Stimulated activated CD4-positive, alpha-beta T cell treated with anti-CD3 and anti-CD28 coated beads, Interleukin-4, amount 100 ng/mL, for 24 hours (primary cell): ENCODE results near the gene NXN.
"Not testable (repeated sequence)": the region's sequence is repeated elsewhere in the genome, so short reads cannot be mapped to it uniquely, and the experiment has no call there.

Experiments used
- DNase-seq: peaks from one replicate; pipeline ENCODE4 v3.0.0-alpha.2; 2020

Gene NXN

DNA sequence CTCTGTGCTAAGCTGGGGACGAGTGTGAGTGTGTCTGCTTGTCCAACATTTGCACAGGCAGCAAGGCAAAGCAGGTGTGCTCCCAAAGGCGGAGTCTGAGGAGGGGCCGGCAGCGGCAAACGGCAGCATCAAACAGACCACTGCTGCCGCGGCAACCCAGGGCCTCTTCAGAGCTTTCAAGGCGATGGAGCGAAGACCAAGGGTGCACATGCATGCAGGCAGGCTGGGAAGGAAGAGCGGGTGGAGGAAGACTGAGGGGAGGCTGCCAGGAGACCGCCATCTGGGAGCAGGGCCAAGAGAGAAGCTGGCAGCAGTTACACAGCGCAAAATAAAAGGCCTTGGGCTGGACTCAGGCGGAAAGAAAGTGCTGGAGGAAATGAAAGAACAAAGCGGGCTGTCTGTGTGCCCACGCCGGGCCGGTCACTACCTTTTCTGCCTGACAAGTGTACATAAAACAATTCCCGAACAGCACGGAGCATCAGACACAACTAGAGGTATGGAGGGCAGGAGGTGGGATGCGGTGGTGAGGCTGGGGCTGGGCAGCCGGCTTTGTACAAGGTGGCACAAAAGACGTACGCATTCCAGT is 25.9 kb upstream of the NXN start:
- no peak for DNase-seq

DNA sequence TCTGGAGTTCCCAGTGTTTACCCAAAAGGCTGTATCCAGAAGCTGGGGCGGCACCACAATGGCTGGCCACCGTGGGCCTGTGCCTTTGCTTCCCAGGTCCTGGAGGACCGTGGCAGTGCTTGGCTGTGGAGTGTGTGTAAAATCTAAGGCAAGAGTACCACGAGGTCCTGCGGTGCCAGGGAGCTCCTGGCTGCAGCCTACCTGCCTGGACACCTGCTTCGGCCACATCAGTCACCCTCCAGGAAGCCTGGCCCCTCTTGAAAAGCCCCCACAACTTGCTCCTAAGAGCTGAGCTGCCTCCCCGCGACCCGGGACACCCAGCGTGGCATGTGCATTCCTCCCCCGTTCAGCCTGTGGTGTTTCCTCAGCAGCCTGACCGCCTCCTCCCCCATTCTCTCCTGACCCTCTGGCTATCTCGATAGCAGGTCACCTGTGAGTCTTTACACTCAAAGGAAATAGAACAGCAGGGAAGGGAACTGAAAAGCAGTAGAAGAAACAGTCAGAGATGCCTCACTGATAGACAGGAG is 25.3 kb upstream of the NXN start:
- DNase-seq = no peak

DNA sequence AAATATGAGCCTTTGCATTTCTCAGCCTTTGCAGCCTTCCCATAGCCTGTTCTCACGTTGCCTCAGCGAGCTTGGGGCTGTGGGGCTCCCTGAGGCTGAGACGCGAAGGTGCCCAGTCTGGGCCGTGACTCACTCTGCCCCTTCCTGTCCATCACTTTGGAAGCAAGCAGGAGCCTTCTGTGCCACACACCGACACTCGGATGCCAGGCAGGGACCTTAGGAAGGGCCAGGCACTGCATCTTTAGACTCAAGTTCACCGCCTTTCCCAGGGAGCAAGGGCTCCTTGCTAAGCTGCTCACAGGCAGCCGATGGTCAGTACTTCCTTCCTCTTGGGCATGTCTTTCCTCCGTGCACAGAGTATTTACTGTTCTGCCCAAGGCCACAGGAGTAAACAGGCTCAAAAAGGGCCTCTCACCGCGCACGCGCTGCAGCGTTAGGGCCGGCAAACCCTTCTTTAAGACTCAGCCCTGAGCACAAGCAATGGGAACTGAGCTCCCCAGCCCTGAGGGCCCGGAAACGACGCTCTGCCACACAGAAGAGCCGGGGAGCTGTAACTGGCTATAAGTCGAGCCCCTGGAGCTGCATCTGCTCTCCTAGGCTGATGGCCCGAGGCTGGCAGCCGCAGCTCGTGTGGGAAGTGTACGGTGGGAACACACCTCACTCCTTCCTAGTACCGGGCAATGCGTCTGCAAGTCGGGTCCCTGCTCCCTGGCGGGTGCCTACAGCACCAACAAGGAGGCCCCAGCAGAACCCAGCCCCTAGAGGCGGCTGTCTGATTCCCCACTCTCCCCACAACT is 24.6 kb upstream of the NXN start:
- DNase-seq = no peak

GRCh38 chr17:1003633-1003971 is 24.0 kb upstream of the NXN start:
- no peak for DNase-seq

GRCh38 chr17:1002771-1003555 is 23.4 kb upstream of the NXN start:
- DNase-seq = no peak

GRCh38 chr17:1002412-1002753 is 22.8 kb upstream of the NXN start:
- DNase-seq = no peak

GRCh38 chr17:1001640-1002411 is 22.2 kb upstream of the NXN start:
- no peak for DNase-seq

- DNase-seq = no peak
Observed at GRCh38 chr17:1000597-1001461, 21.3 kb upstream of the NXN start.

DNA sequence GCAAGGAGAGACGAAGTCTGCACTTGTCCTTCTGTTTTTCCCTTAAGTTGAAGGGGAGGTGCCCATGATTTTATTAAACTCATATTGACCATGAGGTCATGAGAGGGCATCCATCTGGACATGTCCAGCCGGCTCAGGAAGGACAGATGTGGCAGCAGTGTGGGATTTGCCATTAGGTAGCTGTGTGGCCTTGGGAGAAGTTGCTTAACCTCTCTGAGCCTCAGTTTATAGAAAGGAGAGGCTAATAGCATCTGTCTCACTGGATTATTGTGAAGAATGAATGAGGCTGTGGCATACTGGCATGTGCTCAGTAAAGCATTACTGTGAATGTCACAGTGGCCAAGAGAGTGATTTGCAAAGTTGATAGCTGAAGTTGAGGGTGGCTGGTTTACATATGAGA is 18.5 kb upstream of the NXN start:
- DNase-seq = no peak

DNA sequence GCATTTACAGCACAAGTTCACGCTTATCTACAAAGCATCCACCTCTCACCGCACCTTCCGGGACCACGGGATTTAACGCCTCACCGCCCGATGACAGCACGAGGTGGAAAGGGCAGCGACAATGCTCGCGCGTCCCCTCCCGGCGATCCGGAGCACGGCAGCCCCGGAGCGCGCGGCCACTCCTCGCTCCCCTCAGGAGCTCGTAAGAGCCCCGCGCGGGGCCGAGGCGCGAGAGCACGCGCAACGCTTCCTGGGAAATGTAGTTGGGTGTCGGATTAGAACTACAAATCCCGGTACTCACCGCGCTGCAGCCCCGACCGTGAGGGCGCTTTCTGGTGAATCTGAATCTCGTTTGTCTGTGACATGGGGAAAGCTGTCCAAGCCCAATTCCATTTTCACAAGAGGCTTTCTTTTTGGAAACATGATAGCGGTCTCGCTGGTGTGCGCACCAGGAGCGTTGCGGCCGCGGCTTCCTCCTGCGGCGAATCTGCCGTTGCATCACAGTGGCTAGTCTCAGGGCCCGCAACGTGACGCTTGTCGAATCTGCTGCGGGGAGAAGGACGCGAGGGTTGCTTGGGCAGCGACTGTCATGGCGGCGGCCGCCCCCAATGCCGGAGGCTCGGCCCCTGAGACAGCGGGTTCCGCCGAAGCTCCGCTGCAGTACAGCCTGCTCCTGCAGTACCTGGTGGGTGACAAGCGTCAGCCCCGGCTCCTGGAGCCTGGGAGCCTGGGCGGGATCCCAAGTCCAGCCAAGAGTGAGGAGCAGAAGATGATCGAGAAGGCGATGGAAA is 17.2 kb upstream of the NXN start, which contains the start of gene TIMM22:
Gene TIMM22, plus strand, starts transcription at position 576 of the 791 bp plus-strand sequence. Its CDS starts 14 bp downstream, at position 590.
- peak; percentile 93 for DNase-seq

- DNase-seq = not testable (repeated sequence)
Observed at GRCh38 chr17:995324-995723, 15.7 kb upstream of the NXN start.

DNA sequence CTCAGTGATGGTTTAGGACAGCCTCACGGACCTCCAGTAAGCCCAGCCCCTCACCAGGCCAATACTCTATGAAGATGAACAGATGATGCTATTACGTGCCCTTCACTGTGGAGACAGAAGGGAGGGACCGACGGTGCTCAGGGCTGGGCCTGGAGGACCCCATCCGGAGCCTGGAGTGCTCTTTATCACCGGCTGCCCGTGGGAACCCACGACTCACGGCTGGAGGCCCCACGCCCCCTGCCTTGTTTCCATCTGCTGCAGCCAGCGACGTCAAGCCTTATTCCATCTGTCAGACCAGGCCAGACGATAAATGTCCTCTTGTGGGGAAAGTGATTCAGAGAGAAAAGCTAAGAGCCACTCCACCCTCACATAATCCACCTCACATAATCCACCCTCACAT is 13.4 kb upstream of the NXN start:
- DNase-seq = no peak

GRCh38 chr17:988561-988960 is 9.0 kb upstream of the NXN start:
- no peak for DNase-seq

- DNase-seq = no peak
Observed at GRCh38 chr17:987931-988330, 8.4 kb upstream of the NXN start.

GRCh38 chr17:986322-986929 is 6.8 kb upstream of the NXN start:
- DNase-seq = no peak

GRCh38 chr17:983921-984320 is 4.3 kb upstream of the NXN start:
- no peak for DNase-seq

GRCh38 chr17:981292-981658 is 1.7 kb upstream of the NXN start:
- DNase-seq = no peak

- peak; percentile 82 for DNase-seq
Observed at GRCh38 chr17:980406-981291, 1.1 kb upstream of the NXN start.

- no peak for DNase-seq
Observed at GRCh38 chr17:979212-979538, 401 bp downstream of the NXN start.
